CD4-positive, alpha-beta memory T cell (primary cell): Measurements from ENCODE around the gene NOS1. TPM values are rescaled to one million over a fixed set of nuclear protein-coding genes. Genes with fewer than 3 reads are reported as not detected.
"Not testable (repeated sequence)": the region's sequence is repeated elsewhere in the genome, so short reads cannot be mapped to it uniquely, and the experiment has no call there.

Source experiments
- CTCF ChIA-PET: fragments of 350-600 bp; sonication (Branson Sonifier 250); formaldehyde crosslinking; loops from one replicate; lab custom pipeline; 2021; ENCODE audit warnings: inconsistent platforms; ENCODE audit not compliant: partially characterized antibody; lab: Charles Lee
- POLR2A ChIA-PET: fragments of 350-600 bp; sonication (Branson Sonifier 250); formaldehyde crosslinking; loops from one replicate; lab custom pipeline; 2021; ENCODE audit not compliant: partially characterized antibody; lab: Charles Lee
- DNase-seq, 5 donors: peaks; one replicate each; pipeline versions ENCODE4 v3.0.0 to v3.0.0-alpha.2; 2020 to 2022; ENCODE audit warnings: mixed read lengths in 1 of 5
- H3K27ac ChIP-seq: one replicate; pipeline ENCODE4 v1.7.0; 2013; ENCODE audit warnings: low read depth, low read length
- H3K27me3 ChIP-seq: 2 replicates; pipeline ENCODE4 v1.7.0; 2013; ENCODE audit warnings: mild to moderate bottlenecking, low read length, moderate library complexity; ENCODE audit not compliant: insufficient read depth
- H3K36me3 ChIP-seq: 2 replicates; pipeline ENCODE4 v1.7.0; 2013; ENCODE audit warnings: mild to moderate bottlenecking, low read length, moderate library complexity; ENCODE audit not compliant: insufficient read depth
- H3K4me1 ChIP-seq: 2 replicates; pipeline ENCODE4 v1.7.0; 2013; ENCODE audit warnings: mild to moderate bottlenecking, low read length, moderate library complexity; ENCODE audit not compliant: insufficient read depth
- H3K4me3 ChIP-seq, 2 donors: one replicate each; pipeline ENCODE4 v1.7.0; 2013; ENCODE audit warnings: low read length in 2 of 2, mild to moderate bottlenecking in 1 of 2
- H3K9me3 ChIP-seq, 2 donors: one replicate each; pipeline ENCODE4 v1.7.0; 2013; ENCODE audit warnings: low read length in 2 of 2, control low read depth in 1 of 2; ENCODE audit not compliant: control insufficient read depth in 1 of 2
- H3K27ac Mint-ChIP-seq, 7 donors: one replicate each; pipeline ENCODE4 v1.8.0; 2020 to 2021; ENCODE audit warnings: mixed read lengths in 7 of 7, mild to moderate bottlenecking in 6 of 7, inconsistent platforms in 3 of 7, moderate library complexity in 3 of 7
- H3K27me3 Mint-ChIP-seq, 2 donors: one replicate each; pipeline ENCODE4 v1.8.0; 2020 to 2021; ENCODE audit warnings: mixed read lengths in 2 of 2
- H3K36me3 Mint-ChIP-seq, 2 donors: one replicate each; pipeline ENCODE4 v1.8.0; 2020 to 2021; ENCODE audit warnings: mixed read lengths in 2 of 2, inconsistent platforms in 1 of 2, mild to moderate bottlenecking in 1 of 2
- H3K4me1 Mint-ChIP-seq, 4 donors: one replicate each; pipeline ENCODE4 v1.8.0; 2020 to 2021; ENCODE audit warnings: mixed read lengths in 4 of 4, mild to moderate bottlenecking in 1 of 4
- H3K4me3 Mint-ChIP-seq, 8 donors: one replicate each; pipeline ENCODE4 v1.8.0; 2020 to 2021; ENCODE audit warnings: mixed read lengths in 8 of 8, mild to moderate bottlenecking in 7 of 8, moderate library complexity in 6 of 8, inconsistent platforms in 3 of 8
- H3K9me3 Mint-ChIP-seq, 8 donors: one replicate each; pipeline ENCODE4 v1.8.0; 2020 to 2021; ENCODE audit warnings: mixed read lengths in 8 of 8, mild to moderate bottlenecking in 5 of 8, inconsistent platforms in 3 of 8, moderate library complexity in 1 of 8
- intact Hi-C: fragments of 100-400 bp; cut with micrococcal nuclease; formaldehyde crosslinking; loops from one replicate; pipeline ENCODE4 v1.15.1; 2023
- polyA plus RNA-seq, 2 donors: library from polyadenylated mRNA; unstranded; fragments of 300-500 nt; fragmentation: Illumina TruSeq; gene quantifications; one replicate each; pipeline ENCODE4 v1.2.3, GENCODE V29; 2021
- total RNA-seq, 2 experiments: library from RNA; stranded (reverse); gene quantifications; one replicate each; pipeline ENCODE4 v1.2.3, GENCODE V29; 2021

The NOS1 gene
- total and polyA plus RNA-seq, 4 experiments from 2014 or later = not detected

DNA sequence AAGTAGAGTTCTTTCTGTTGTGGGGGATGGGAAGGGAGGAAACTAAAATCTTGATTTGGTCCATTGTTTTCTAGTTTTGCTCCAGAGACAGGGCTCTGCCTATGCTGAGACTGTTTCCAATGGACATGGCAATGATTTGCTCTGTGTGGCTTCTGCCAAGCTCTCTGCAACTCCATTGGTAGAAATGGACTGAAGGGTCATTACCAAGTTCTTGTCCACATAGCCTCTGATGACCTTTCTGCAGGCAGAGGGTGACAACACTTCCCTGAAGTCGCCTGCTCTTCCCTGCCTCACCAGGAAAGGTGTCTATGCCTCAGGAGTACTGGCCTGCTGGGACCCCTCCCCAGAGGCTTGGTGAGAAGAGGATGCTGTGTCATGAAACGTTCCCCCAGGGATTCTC lies 39.5 kb upstream of the NOS1 start:
- POLR2A ChIA-PET = no interaction called here
- H3K27ac ChIP-seq = no peak overlapping the region
- no peak overlapping the region for H3K4me3 Mint-ChIP-seq

DNA sequence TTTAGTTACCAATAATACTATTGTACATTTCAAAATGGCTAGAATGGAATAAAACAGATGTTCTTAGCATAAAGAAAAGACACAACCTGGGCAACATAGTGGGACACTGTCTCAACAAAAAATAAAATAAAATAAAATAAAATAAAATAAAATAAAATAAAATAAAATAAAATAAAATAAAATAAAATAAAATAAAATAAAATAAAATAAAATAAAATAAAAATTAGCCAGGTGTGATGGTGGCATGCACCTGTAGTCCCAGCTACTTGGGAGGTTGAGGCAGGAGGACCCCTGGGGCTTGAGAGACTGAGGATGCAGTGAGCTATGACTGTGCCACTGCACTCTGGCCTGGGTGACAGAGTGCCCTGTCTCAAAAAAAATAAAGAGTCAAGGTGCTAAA lies 37.1 kb upstream of the NOS1 start:
- peaks cover 0 to 18% (median 11%) of the 10 kb centered on the region in 8 donors for H3K9me3 Mint-ChIP-seq
- H3K27me3 Mint-ChIP-seq, H3K4me1 Mint-ChIP-seq, H3K36me3 Mint-ChIP-seq, H3K4me3 ChIP-seq, intact Hi-C loops, H3K4me3 Mint-ChIP-seq, H3K27ac ChIP-seq, H3K36me3 ChIP-seq, DNase-seq, H3K27ac Mint-ChIP-seq, POLR2A ChIA-PET, CTCF ChIA-PET, H3K4me1 ChIP-seq, H3K9me3 ChIP-seq, H3K27me3 ChIP-seq: not testable (repeated sequence)

More for the DNA sequence above, 39.5 kb upstream of the NOS1 start:
- Mint-ChIP-seq H3K27ac (no peak overlapping the region), H3K9me3 (peaks cover 0 to 18% (median 13%) of the 10 kb centered on the region in 8 donors), H3K27me3 (peaks cover 0 to 2% of the 10 kb centered on the region in 2 donors), H3K4me1 (no peaks in the 10 kb centered on the region), H3K36me3 (no peaks in the 10 kb centered on the region)
- no peak for DNase-seq
- Histone ChIP-seq H3K4me3 (no peak overlapping the region), H3K36me3 (no peaks in the 10 kb centered on the region), H3K4me1 (no peaks in the 10 kb centered on the region), H3K9me3 (peaks cover 0 to 5% of the 10 kb centered on the region in 2 donors), H3K27me3 (no peaks in the 10 kb centered on the region)
- CTCF ChIA-PET = no interaction called here
- intact Hi-C loops = no loop called here

DNA sequence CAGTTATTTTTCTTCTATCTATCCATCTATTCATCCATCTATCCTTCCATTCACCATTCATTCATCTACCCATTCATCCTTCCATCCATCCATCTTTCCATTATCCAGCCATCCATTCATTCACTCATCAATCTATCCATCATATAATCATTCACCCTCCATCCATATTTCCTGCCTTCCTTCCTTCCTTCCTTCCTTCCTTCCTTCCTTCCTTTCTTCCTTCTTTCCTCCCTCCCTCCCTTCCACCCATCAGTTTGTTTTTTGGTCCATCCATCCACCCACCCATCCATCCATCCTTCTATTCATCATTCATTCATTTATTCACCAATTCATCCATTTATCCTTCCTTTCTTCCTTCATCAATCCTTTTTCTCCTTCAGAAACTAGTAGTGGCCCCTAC lies 34.3 kb upstream of the NOS1 start:
- H3K9me3 Mint-ChIP-seq = peaks cover 0 to 13% (median 6%) of the 10 kb centered on the region in 8 donors
- Histone ChIP-seq H3K27ac (no peak overlapping the region), H3K36me3 (no peaks in the 10 kb centered on the region), H3K4me1 (no peaks in the 10 kb centered on the region), H3K9me3 (no peaks in the 10 kb centered on the region), H3K4me3 (no peak overlapping the region), H3K27me3 (no peaks in the 10 kb centered on the region)
- no peaks in the 10 kb centered on the region for H3K36me3 Mint-ChIP-seq
- ChIA-PET POLR2A (no interaction called here), CTCF (no interaction called here)
- no peak overlapping the region for H3K4me3 Mint-ChIP-seq
- H3K4me1 Mint-ChIP-seq = no peaks in the 10 kb centered on the region
- DNase-seq = no peak
- peaks cover 0 to 2% of the 10 kb centered on the region in 2 donors for H3K27me3 Mint-ChIP-seq
- intact Hi-C loops = no loop called here
- H3K27ac Mint-ChIP-seq = no peak overlapping the region

DNA sequence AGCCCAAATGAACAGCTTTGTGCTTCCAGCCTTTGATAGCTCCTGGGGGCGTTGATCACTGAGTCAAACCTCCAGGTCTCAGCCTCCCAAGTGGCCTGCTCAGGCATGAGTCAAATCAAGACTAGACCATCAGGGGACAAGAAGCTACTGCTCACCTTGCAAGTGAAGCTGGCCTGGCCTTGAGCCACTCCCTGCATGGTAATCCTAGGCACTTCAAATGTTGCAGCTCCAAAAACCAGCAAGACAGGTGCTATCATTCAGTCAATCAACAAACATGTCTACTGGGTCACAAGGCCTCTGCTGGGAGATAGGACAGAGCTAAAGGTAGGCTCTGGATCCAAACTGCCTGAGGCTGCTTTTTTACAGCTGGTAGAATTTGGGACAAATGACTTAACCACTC lies 33.1 kb upstream of the NOS1 start:
- POLR2A ChIA-PET = no interaction called here
- peaks cover 0 to 2% of the 10 kb centered on the region in 2 donors for H3K27me3 Mint-ChIP-seq

GRCh38 chr12:117393656-117394055 lies 32.2 kb upstream of the NOS1 start:
- CTCF ChIA-PET = no interaction called here
- POLR2A ChIA-PET = no interaction called here

More for the DNA sequence above, 33.1 kb upstream of the NOS1 start:
- Mint-ChIP-seq H3K4me1 (no peaks in the 10 kb centered on the region), H3K36me3 (no peaks in the 10 kb centered on the region), H3K9me3 (peaks cover 0 to 13% (median 4%) of the 10 kb centered on the region in 8 donors), H3K4me3 (no peak overlapping the region), H3K27ac (no peak overlapping the region)
- no peak for DNase-seq
- intact Hi-C loops = no loop called here
- Histone ChIP-seq H3K27ac (no peak overlapping the region), H3K27me3 (no peaks in the 10 kb centered on the region), H3K36me3 (no peaks in the 10 kb centered on the region), H3K4me1 (no peaks in the 10 kb centered on the region), H3K9me3 (no peaks in the 10 kb centered on the region), H3K4me3 (no peak overlapping the region)
- CTCF ChIA-PET = no interaction called here

DNA sequence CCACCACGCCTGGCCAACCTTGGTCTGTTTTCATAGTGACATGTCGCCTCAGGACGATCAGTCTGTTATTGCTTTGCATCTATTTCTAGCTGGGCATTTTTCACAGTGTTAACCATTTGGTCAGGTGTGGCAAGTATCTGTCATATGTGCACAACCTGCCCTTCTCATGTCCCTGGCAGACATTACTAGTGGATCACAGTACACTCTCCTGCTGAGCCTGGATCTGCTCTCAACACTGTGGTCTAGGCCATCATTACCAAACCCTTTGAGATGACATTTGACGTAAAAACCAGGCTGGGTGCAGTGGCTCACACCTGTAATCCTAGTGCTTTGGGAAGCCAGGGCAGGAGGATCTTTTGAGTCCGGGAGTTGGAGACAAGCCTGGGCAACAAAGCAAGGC lies 29.4 kb upstream of the NOS1 start:
- no peak overlapping the region for H3K4me3 Mint-ChIP-seq
- peaks cover 0 to 7% (median 2%) of the 10 kb centered on the region in 8 donors for H3K9me3 Mint-ChIP-seq
- H3K36me3 Mint-ChIP-seq = no peaks in the 10 kb centered on the region
- DNase-seq = no peak
- Histone ChIP-seq H3K4me1 (no peaks in the 10 kb centered on the region), H3K9me3 (no peaks in the 10 kb centered on the region), H3K27me3 (no peaks in the 10 kb centered on the region), H3K36me3 (no peaks in the 10 kb centered on the region), H3K4me3 (no peak overlapping the region), H3K27ac (no peak overlapping the region)
- intact Hi-C loops = no loop called here
- POLR2A ChIA-PET = no interaction called here
- peaks cover 0 to 2% of the 10 kb centered on the region in 2 donors for H3K27me3 Mint-ChIP-seq
- H3K27ac Mint-ChIP-seq = no peak overlapping the region
- CTCF ChIA-PET = no interaction called here
- H3K4me1 Mint-ChIP-seq = no peaks in the 10 kb centered on the region

More at GRCh38 chr12:117393656-117394055, 32.2 kb upstream of the NOS1 start:
- Mint-ChIP-seq H3K9me3 (peaks cover 0 to 13% (median 4%) of the 10 kb centered on the region in 8 donors), H3K36me3 (no peaks in the 10 kb centered on the region), H3K4me3 (no peak overlapping the region), H3K27me3 (peaks cover 0 to 4% of the 10 kb centered on the region in 2 donors), H3K4me1 (no peaks in the 10 kb centered on the region), H3K27ac (no peak overlapping the region)
- Histone ChIP-seq H3K27ac (no peak overlapping the region), H3K36me3 (no peaks in the 10 kb centered on the region), H3K9me3 (no peaks in the 10 kb centered on the region), H3K4me3 (no peak overlapping the region), H3K27me3 (no peaks in the 10 kb centered on the region), H3K4me1 (no peaks in the 10 kb centered on the region)
- DNase-seq = no peak
- intact Hi-C loops = no loop called here

- CTCF ChIA-PET = interaction anchor here (0.6 kb wide), 1 partner anchor 16 kb away, joined by 3 read pairs; no protein-coding TSS in a partner anchor
- H3K9me3 Mint-ChIP-seq = peaks cover 0 to 5% (median 0%) of the 10 kb centered on the region in 8 donors
- no peak for DNase-seq
- intact Hi-C loops = no loop called here
- Histone ChIP-seq H3K27ac (no peak overlapping the region), H3K4me1 (no peaks in the 10 kb centered on the region), H3K4me3 (no peak overlapping the region), H3K9me3 (no peaks in the 10 kb centered on the region), H3K36me3 (no peaks in the 10 kb centered on the region), H3K27me3 (no peaks in the 10 kb centered on the region)
- H3K27me3 Mint-ChIP-seq = peaks cover 0 to 2% of the 10 kb centered on the region in 2 donors
- POLR2A ChIA-PET = no interaction called here
- H3K4me1 Mint-ChIP-seq = no peaks in the 10 kb centered on the region
- H3K27ac Mint-ChIP-seq = no peak overlapping the region
- no peaks in the 10 kb centered on the region for H3K36me3 Mint-ChIP-seq
- no peak overlapping the region for H3K4me3 Mint-ChIP-seq
Measured at GRCh38 chr12:117388951-117389446, 27.6 kb upstream of the NOS1 start.
